AG04450 (cell line): ENCODE data around the gene NUDT3. TPM values are rescaled to one million over a fixed set of nuclear protein-coding genes. Genes with fewer than 3 reads are reported as not detected.
"Not testable (repeated sequence)": the region's sequence is repeated elsewhere in the genome, so short reads cannot be mapped to it uniquely, and the experiment has no call there.

ENCODE experiments used
- CTCF ChIA-PET: fragments of 300-600, 350-600 bp; formaldehyde crosslinking; extraction: SDS; loops from one replicate; lab custom pipeline; 2022; ENCODE audit warnings: antibody characterized with exemption, inconsistent platforms; lab: Charles Lee
- POLR2A ChIA-PET: fragments of 350-600 bp; formaldehyde crosslinking; extraction: SDS; loops from one replicate; lab custom pipeline; 2021; ENCODE audit warnings: antibody characterized with exemption, inconsistent platforms; lab: Yijun Ruan, JAX
- DNase-seq: peaks from one replicate; pipeline ENCODE4 v3.0.0-alpha.2; 2011; ENCODE audit warnings: low read depth, low spot score
- H3K27ac ChIP-seq: one replicate; pipeline ENCODE4 v1.5.1; 2012; ENCODE audit warnings: low read depth, low read length, control low read depth
- H3K27me3 ChIP-seq: one replicate; pipeline ENCODE4 v1.6.0; 2012; ENCODE audit warnings: low read length; ENCODE audit not compliant: control insufficient read depth, insufficient read depth
- H3K4me3 ChIP-seq: 2 replicates; pipeline ENCODE4 v1.5.1; 2011; ENCODE audit warnings: mild to moderate bottlenecking, low read depth, low read length, control low read depth
- H3K9me3 ChIP-seq: 2 replicates; pipeline ENCODE4 v1.5.1; 2012; ENCODE audit warnings: low read length; ENCODE audit not compliant: control insufficient read depth, insufficient read depth
- CTCF ChIP-seq: IDR thresholded peaks from 2 replicates; pipeline ENCODE4 v1.5.1; 2011; ENCODE audit warnings: low read depth, low read length, control low read depth, inconsistent platforms
- polyA plus RNA-seq: library from polyadenylated mRNA; depleted of rRNA; stranded (reverse); fragments of >200 nt; gene quantifications from 2 replicates; pipeline ENCODE4 v1.2.3, GENCODE V29; 2011

NUDT3 gene
- polyA plus RNA-seq, 1 experiment: 26.7 TPM

- ChIA-PET CTCF (interaction anchor here (0.6 to 3.5 kb wide), 18 partner anchors 9 to 704 kb away, joined by 3 to 30 read pairs (median 4); partner anchors contain the start of genes SMIM29 and UQCC2), POLR2A (interaction anchor here (0.6 to 2.8 kb wide), 5 partner anchors 11 to 191 kb away, joined by 3 to 30 read pairs (median 5); partner anchors contain the start of genes HMGA1, RPS10 and SMIM29)
- Histone ChIP-seq H3K27me3 (no peaks in the 10 kb centered on the region), H3K9me3 (no peaks in the 10 kb centered on the region), H3K4me3 (no peak overlapping the region), H3K27ac (no peak overlapping the region)
- no peak for DNase-seq
- peak; percentile 31; the same call in 1 of the 2 replicates for TF ChIP-seq CTCF
Observed at GRCh38 chr6:34414999-34415858, 22.8 kb upstream of the NUDT3 start.

GRCh38 chr6:34412643-34413214 lies 20.3 kb upstream of the NUDT3 start:
- no peak for TF ChIP-seq CTCF
- H3K27ac ChIP-seq: no peak overlapping the region
- no peaks in the 10 kb centered on the region for H3K9me3 ChIP-seq
- CTCF ChIA-PET: no interaction called here
- DNase-seq: no peak
- POLR2A ChIA-PET: interaction anchor here (0.6 kb wide), 1 partner anchor 126 kb away, joined by 3 read pairs; no protein-coding TSS in a partner anchor
- H3K4me3 ChIP-seq: no peak overlapping the region
- no peaks in the 10 kb centered on the region for H3K27me3 ChIP-seq

- no peak for DNase-seq
- Histone ChIP-seq H3K9me3 (no peaks in the 10 kb centered on the region), H3K4me3 (no peak overlapping the region), H3K27me3 (no peaks in the 10 kb centered on the region), H3K27ac (no peak overlapping the region)
- no peak for TF ChIP-seq CTCF
- ChIA-PET POLR2A (no interaction called here), CTCF (no interaction called here)
Observed at GRCh38 chr6:34412016-34412415, 19.5 kb upstream of the NUDT3 start.

- H3K4me3 ChIP-seq, DNase-seq, CTCF ChIA-PET, POLR2A ChIA-PET, H3K27ac ChIP-seq, H3K27me3 ChIP-seq, H3K9me3 ChIP-seq: not testable (repeated sequence)
Observed at GRCh38 chr6:34407915-34408314, 15.4 kb upstream of the NUDT3 start.

- H3K9me3 ChIP-seq: no peaks in the 10 kb centered on the region
- H3K4me3 ChIP-seq: no peak overlapping the region
- H3K27ac ChIP-seq: no peak overlapping the region
- DNase-seq: no peak
- CTCF ChIA-PET: interaction anchor here (1.2 to 1.7 kb wide), 2 partner anchors 18 to 147 kb away, joined by 4 read pairs; no protein-coding TSS in a partner anchor
- no peak for TF ChIP-seq CTCF
- no peaks in the 10 kb centered on the region for H3K27me3 ChIP-seq
- POLR2A ChIA-PET: interaction anchor here (0.7 kb wide), 1 partner anchor 299 kb away, joined by 3 read pairs; no protein-coding TSS in a partner anchor
Observed at GRCh38 chr6:34396518-34396917, 4.0 kb upstream of the NUDT3 start.
